MM.1S (cell line): ENCODE results near the gene KRTAP2-4.

ENCODE experiments used
- DNase-seq: peaks from one replicate; pipeline ENCODE4 v3.0.0-alpha.2; 2015
- H2AFZ ChIP-seq: fragments of 300-600 bp; sonication (generic); 2 replicates; pipeline ENCODE4 v1.6.0; 2016; ENCODE audit warnings: antibody characterized with exemption, low read length
- H3F3A ChIP-seq: fragments of 300-600 bp; sonication (generic); 2 replicates; pipeline ENCODE4 v1.6.1; 2016; ENCODE audit warnings: mild to moderate bottlenecking, antibody characterized with exemption, low read length, moderate library complexity, mixed read lengths; ENCODE audit not compliant: insufficient read depth
- H3K27ac ChIP-seq: fragments of 300-600 bp; sonication (generic); 2 replicates; pipeline ENCODE4 v1.5.1; 2016; ENCODE audit warnings: mild to moderate bottlenecking, low read length
- H3K27me3 ChIP-seq: fragments of 300-600 bp; sonication (generic); replicated peaks from 2 replicates; pipeline ENCODE4 v1.6.0; 2016; ENCODE audit warnings: low read length; ENCODE audit not compliant: insufficient read depth
- H3K36me3 ChIP-seq: fragments of 300-600 bp; sonication (generic); replicated peaks from 2 replicates; pipeline ENCODE4 v1.6.1; 2016; ENCODE audit warnings: mild to moderate bottlenecking, low read length, mixed read lengths; ENCODE audit not compliant: insufficient read depth
- H3K4me1 ChIP-seq: fragments of 300-600 bp; sonication (generic); 2 replicates; pipeline ENCODE4 v1.6.1; 2016; ENCODE audit warnings: low read length, mixed read lengths
- H3K4me2 ChIP-seq: fragments of 300-600 bp; sonication (generic); 2 replicates; pipeline ENCODE4 v1.6.0; 2016; ENCODE audit warnings: low read depth, low read length
- H3K4me3 ChIP-seq: fragments of 300-600 bp; sonication (generic); 2 replicates; pipeline ENCODE4 v1.5.1; 2016; ENCODE audit warnings: low read length, mixed read lengths
- H3K79me2 ChIP-seq: fragments of 300-600 bp; sonication (generic); 2 replicates; pipeline ENCODE4 v1.6.1; 2016; ENCODE audit warnings: mixed run types, low read length, mixed read lengths
- H3K9ac ChIP-seq: fragments of 300-600 bp; sonication (generic); 2 replicates; pipeline ENCODE4 v1.6.1; 2016; ENCODE audit warnings: low read length, mixed read lengths
- H3K9me2 ChIP-seq: fragments of 300-600 bp; sonication (generic); replicated peaks from 2 replicates; pipeline ENCODE4 v1.6.1; 2016; ENCODE audit warnings: mild to moderate bottlenecking, low read length, mixed read lengths; ENCODE audit not compliant: insufficient read depth
- H3K9me3 ChIP-seq: fragments of 300-600 bp; sonication (generic); replicated peaks from 2 replicates; pipeline ENCODE4 v1.6.1; 2016; ENCODE audit warnings: mild to moderate bottlenecking, low read length, mixed read lengths; ENCODE audit not compliant: insufficient read depth
- H4K20me1 ChIP-seq: fragments of 300-600 bp; sonication (generic); 2 replicates; pipeline ENCODE4 v1.6.1; 2016; ENCODE audit warnings: mild to moderate bottlenecking, low read length, moderate library complexity, mixed read lengths; ENCODE audit not compliant: insufficient read depth
- CTCF ChIP-seq: fragments of 300-600 bp; sonication (generic); IDR thresholded peaks from 2 replicates; pipeline ENCODE4 v1.5.1; 2016; ENCODE audit warnings: antibody characterized with exemption, low read length, mixed read lengths
- EZH2 ChIP-seq: fragments of 300-600 bp; sonication (generic); optimal IDR thresholded peaks from 2 replicates; pipeline ENCODE3; 2017; ENCODE audit warnings: low read depth, mild to moderate bottlenecking, antibody characterized with exemption, low read length, mixed read lengths
- EZH2phosphoT487 ChIP-seq: fragments of 300-600 bp; sonication (generic); IDR thresholded peaks from 2 replicates; pipeline ENCODE4 v1.6.1; 2018; ENCODE audit warnings: antibody characterized with exemption, low read length

Gene KRTAP2-4

DNA sequence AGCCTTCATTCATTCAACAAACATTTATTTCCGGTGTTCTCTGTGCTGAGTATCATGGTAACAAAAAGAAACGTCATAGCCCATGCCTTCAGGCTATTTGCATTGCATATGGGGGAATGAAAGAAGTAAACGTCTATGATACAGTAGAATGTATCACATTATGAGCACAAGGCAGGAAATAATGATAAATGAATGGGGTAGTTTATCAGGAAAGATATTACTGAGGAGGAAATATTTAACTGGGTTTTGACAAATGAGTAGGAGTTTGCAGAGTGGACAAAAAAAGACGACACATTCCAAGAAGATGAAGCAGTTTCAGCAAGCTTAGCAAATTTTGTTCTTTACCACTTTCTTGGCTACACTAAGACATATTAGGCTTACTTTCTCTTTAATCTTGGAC lies 16.9 kb upstream of the KRTAP2-4 start:
- no peaks in the 10 kb centered on the region for H3K9me2 ChIP-seq
- no peak for DNase-seq
- H3K36me3 ChIP-seq, result no peaks in the 10 kb centered on the region
- H2AFZ ChIP-seq, result no peak overlapping the region
- H3F3A ChIP-seq, result no peaks in the 10 kb centered on the region
- TF ChIP-seq CTCF (no peak), EZH2phosphoT487 (no peak), EZH2 (no peak)
- H3K9me3 ChIP-seq, result no peaks in the 10 kb centered on the region
- H3K27me3 ChIP-seq, result no peaks in the 10 kb centered on the region
- no peak overlapping the region for H3K9ac ChIP-seq
- H3K4me3 ChIP-seq, result no peak overlapping the region
- no peaks in the 10 kb centered on the region for H4K20me1 ChIP-seq
- H3K79me2 ChIP-seq, result no peaks in the 10 kb centered on the region
- no peaks in the 10 kb centered on the region for H3K4me1 ChIP-seq
- H3K4me2 ChIP-seq, result no peak overlapping the region
- H3K27ac ChIP-seq, result no peak overlapping the region

DNA sequence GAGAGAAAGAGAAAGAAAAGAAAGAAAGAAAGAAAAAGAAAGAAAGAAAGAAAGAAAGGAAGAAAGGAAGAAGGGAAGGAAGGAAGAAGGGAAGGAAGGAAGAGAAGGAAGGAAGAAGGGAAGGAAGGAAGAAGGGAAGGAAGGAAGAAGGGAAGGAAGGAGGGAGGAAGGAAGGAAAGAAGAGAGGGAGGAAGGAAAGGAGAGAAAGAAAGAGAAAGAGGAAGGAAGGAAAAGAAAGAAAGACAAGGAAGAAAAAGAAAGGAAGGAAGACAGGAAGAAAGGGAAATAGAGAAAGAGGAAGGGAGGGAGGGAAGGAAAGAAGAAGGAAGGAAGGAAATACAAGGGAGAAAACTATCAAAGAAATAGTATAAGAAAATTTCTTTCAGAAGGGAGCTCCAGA lies 11.1 kb upstream of the KRTAP2-4 start:
- Histone ChIP-seq H3K9me2 (no peaks in the 10 kb centered on the region), H3K79me2 (no peaks in the 10 kb centered on the region), H2AFZ (no peak overlapping the region), H3K36me3 (no peaks in the 10 kb centered on the region), H3K4me2 (no peak overlapping the region), H3K4me3 (no peak overlapping the region), H3K27me3 (no peaks in the 10 kb centered on the region), H3K9me3 (no peaks in the 10 kb centered on the region), H3K27ac (no peak overlapping the region), H3K4me1 (no peaks in the 10 kb centered on the region), H4K20me1 (no peaks in the 10 kb centered on the region), H3K9ac (no peak overlapping the region), H3F3A (no peaks in the 10 kb centered on the region)
- DNase-seq, result no peak
- TF ChIP-seq EZH2 (no peak), CTCF (no peak), EZH2phosphoT487 (no peak)

DNA sequence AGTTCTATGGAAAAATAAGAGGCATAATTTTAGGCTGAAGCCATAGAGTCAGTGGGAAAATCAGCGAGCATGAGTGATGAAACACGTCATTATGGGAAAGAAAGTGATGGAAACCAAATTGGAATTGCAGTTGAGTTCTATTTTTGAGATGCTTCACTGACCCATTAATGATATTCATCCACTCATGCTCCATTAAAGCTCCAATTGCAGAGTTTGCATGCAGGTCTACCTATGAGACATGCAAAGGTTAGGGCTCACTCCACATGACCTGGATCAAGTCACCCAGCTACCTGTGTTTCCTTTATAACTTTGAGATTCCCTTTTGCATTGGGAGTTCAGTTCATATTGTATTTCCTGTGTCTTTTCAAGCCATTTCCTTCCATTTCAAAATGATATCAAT lies 8.0 kb upstream of the KRTAP2-4 start:
- Histone ChIP-seq H3K27ac (no peak overlapping the region), H3K4me2 (no peak overlapping the region), H3K4me1 (no peaks in the 10 kb centered on the region), H2AFZ (no peak overlapping the region), H3K79me2 (no peaks in the 10 kb centered on the region), H3K9ac (no peak overlapping the region), H3K4me3 (no peak overlapping the region), H3F3A (no peaks in the 10 kb centered on the region), H3K27me3 (no peaks in the 10 kb centered on the region), H3K9me2 (no peaks in the 10 kb centered on the region), H3K9me3 (no peaks in the 10 kb centered on the region), H4K20me1 (no peaks in the 10 kb centered on the region), H3K36me3 (no peaks in the 10 kb centered on the region)
- no peak for DNase-seq
- TF ChIP-seq EZH2, result no peak
- TF ChIP-seq EZH2phosphoT487, result no peak
- no peak for TF ChIP-seq CTCF
